Measurements from ENCODE around the gene TRIM72. TPM values are rescaled to one million over a fixed set of nuclear protein-coding genes. Genes with fewer than 3 reads are reported as not detected.

TRIM72 gene
- total and polyA plus RNA-seq, 9 donors, result 0.01 to 0.11 (median 0.06) TPM; not detected in 5

- H3K27ac ChIP-seq, result no peak overlapping the region
- WGBS, 3 donors, result 88 to 92% (median 92%) methylated on average over 12 of the region's 12 CpGs
- no peak for DNase-seq
- TF ChIP-seq POLR2A (IDR thresholded peaks at IDR 0.05) (no peak), CTCF (IDR thresholded peaks at IDR 0.05) (no peak), EP300 (IDR thresholded peaks at IDR 0.05) (no peak)
- no peaks in the 10 kb centered on the region for H3K9me3 ChIP-seq
- H3K4me1 ChIP-seq (ENCODE audit: insufficient read depth), result peaks cover under 1% of the 10 kb centered on the region
- no peaks in the 10 kb centered on the region for H3K27me3 ChIP-seq
- intact Hi-C loops (cut with DNase I), result loop anchor here in 1 of 4 donors (10.0 kb wide), 1 partner anchor 325 kb away; no protein-coding TSS in a partner anchor
- no peaks in the 10 kb centered on the region for H3K36me3 ChIP-seq
- H3K4me3 ChIP-seq, result no peak overlapping the region
These were observed 23.9 kb upstream of the TRIM72 start for GRCh38 chr16:31190061-31190460.

GRCh38 chr16:31190818-31191444 lies 23.0 kb upstream of the TRIM72 start:
- H3K27ac ChIP-seq, result no peak overlapping the region
- no peaks in the 10 kb centered on the region for H3K27me3 ChIP-seq
- WGBS, 3 donors, result 88 to 89% (median 89%) methylated on average over 17 of the region's 17 CpGs
- H3K9me3 ChIP-seq, result no peaks in the 10 kb centered on the region
- H3K36me3 ChIP-seq, result no peaks in the 10 kb centered on the region
- TF ChIP-seq CTCF (IDR thresholded peaks at IDR 0.05) (no peak), POLR2A (IDR thresholded peaks at IDR 0.05) (no peak), EP300 (IDR thresholded peaks at IDR 0.05) (no peak)
- H3K4me3 ChIP-seq, result no peak overlapping the region
- no peak for DNase-seq
- no peaks in the 10 kb centered on the region for H3K4me1 ChIP-seq (ENCODE audit: insufficient read depth)
- intact Hi-C loops (cut with DNase I), result loop anchor here in 1 of 4 donors (10.0 kb wide), 1 partner anchor 324 kb away; no protein-coding TSS in a partner anchor

GRCh38 chr16:31191697-31192428 lies 22.1 kb upstream of the TRIM72 start:
- no peaks in the 10 kb centered on the region for H3K27me3 ChIP-seq
- H3K36me3 ChIP-seq, result no peaks in the 10 kb centered on the region
- intact Hi-C loops (cut with DNase I), result loop anchor here in 1 of 4 donors (10.0 kb wide), 1 partner anchor 323 kb away; no protein-coding TSS in a partner anchor
- H3K27ac ChIP-seq, result no peak overlapping the region
- no peaks in the 10 kb centered on the region for H3K4me1 ChIP-seq (ENCODE audit: insufficient read depth)
- H3K9me3 ChIP-seq, result no peaks in the 10 kb centered on the region
- no peak for DNase-seq
- no peak overlapping the region for H3K4me3 ChIP-seq
- 79 to 82% (median 80%) methylated on average over 5 of the region's 5 CpGs for WGBS, 3 donors
- no peak for TF ChIP-seq POLR2A (IDR thresholded peaks at IDR 0.05)
- TF ChIP-seq EP300 (IDR thresholded peaks at IDR 0.05), result no peak
- TF ChIP-seq CTCF (IDR thresholded peaks at IDR 0.05), result no peak

- Histone ChIP-seq H3K9me3 (no peaks in the 10 kb centered on the region), H3K27ac (no peak overlapping the region), H3K4me3 (no peak overlapping the region), H3K4me1 (ENCODE audit: insufficient read depth) (no peaks in the 10 kb centered on the region), H3K27me3 (no peaks in the 10 kb centered on the region), H3K36me3 (no peaks in the 10 kb centered on the region)
- TF ChIP-seq POLR2A (IDR thresholded peaks at IDR 0.05) (no peak), EP300 (IDR thresholded peaks at IDR 0.05) (no peak), CTCF (IDR thresholded peaks at IDR 0.05) (no peak)
- DNase-seq, result no peak
- WGBS, 3 donors, result 81 to 88% (median 86%) methylated on average over 16 of the region's 16 CpGs
- intact Hi-C loops (cut with DNase I), result loop anchor here in 1 of 4 donors (10.0 kb wide), 1 partner anchor 322 kb away; no protein-coding TSS in a partner anchor
These were observed 20.9 kb upstream of the TRIM72 start for GRCh38 chr16:31192856-31193642.
